GM23338 (cell line): ENCODE results near the gene CCDC24. TPM values are rescaled to one million over a fixed set of nuclear protein-coding genes. Genes with fewer than 3 reads are reported as not detected.

Source experiments
- ATAC-seq: fragments of 200-7000 bp; cut with Tn5 transposase; 3 replicates; pipeline ENCODE4 v1.9.1; 2020
- DNase-seq: peaks from one replicate; pipeline ENCODE4 v3.0.0-alpha.2; 2015; ENCODE audit warnings: low spot score
- H2AFZ ChIP-seq: fragments of 200-600 bp; sonication (generic); 2 replicates; pipeline ENCODE4 v1.8.0; 2016; ENCODE audit warnings: antibody characterized with exemption, mild to moderate bottlenecking, moderate library complexity
- H3F3A ChIP-seq: fragments of 200-600 bp; sonication (generic); replicated peaks from 2 replicates; pipeline ENCODE4 v1.8.0; 2017; ENCODE audit warnings: antibody characterized with exemption, mixed run types, low read depth
- H3K27ac ChIP-seq: fragments of 200-600 bp; sonication (generic); 2 replicates; pipeline ENCODE4 v1.6.1; 2016; ENCODE audit warnings: low read depth
- H3K27me3 ChIP-seq: fragments of 200-600 bp; sonication (generic); 2 replicates; pipeline ENCODE4 v1.8.0; 2016; ENCODE audit warnings: mild to moderate bottlenecking, mixed run types, moderate library complexity; ENCODE audit not compliant: insufficient read depth
- H3K36me3 ChIP-seq: fragments of 200-600 bp; sonication (generic); 2 replicates; pipeline ENCODE4 v1.8.0; 2016; ENCODE audit warnings: mild to moderate bottlenecking; ENCODE audit not compliant: insufficient read depth
- H3K4me1 ChIP-seq: fragments of 200-600 bp; sonication (generic); 2 replicates; pipeline ENCODE4 v1.8.0; 2016; ENCODE audit warnings: mild to moderate bottlenecking, moderate library complexity; ENCODE audit not compliant: insufficient read depth
- H3K4me2 ChIP-seq: fragments of 200-600 bp; sonication (generic); 2 replicates; pipeline ENCODE4 v1.7.1; 2017; ENCODE audit warnings: mixed run types
- H3K4me3 ChIP-seq: fragments of 200-600 bp; sonication (generic); 2 replicates; pipeline ENCODE4 v1.6.1; 2016; ENCODE audit warnings: mixed run types
- H3K79me2 ChIP-seq: fragments of 200-600 bp; sonication (generic); replicated peaks from 2 replicates; pipeline ENCODE4 v1.8.0; 2017; ENCODE audit warnings: mild to moderate bottlenecking; ENCODE audit not compliant: insufficient read depth
- H3K9me2 ChIP-seq: fragments of 200-600 bp; sonication (generic); 2 replicates; pipeline ENCODE4 v1.8.0; 2017; ENCODE audit not compliant: insufficient read depth
- H4K20me1 ChIP-seq: fragments of 200-600 bp; sonication (generic); replicated peaks from 2 replicates; pipeline ENCODE4 v1.8.0; 2017; ENCODE audit warnings: mild to moderate bottlenecking; ENCODE audit not compliant: insufficient read depth
- H3K27ac Mint-ChIP-seq: 2 replicates; pipeline ENCODE4 v1.8.0; 2020; ENCODE audit warnings: inconsistent platforms, mild to moderate bottlenecking, moderate library complexity, mixed read lengths
- H3K27me3 Mint-ChIP-seq: 3 replicates; pipeline ENCODE4 v1.8.0; 2022; ENCODE audit warnings: low read depth, mild to moderate bottlenecking, moderate library complexity, mixed read lengths, inconsistent platforms; ENCODE audit not compliant: insufficient read depth, poor library complexity
- H3K36me3 Mint-ChIP-seq: 3 replicates; pipeline ENCODE4 v1.8.0; 2021; ENCODE audit warnings: low read depth, mild to moderate bottlenecking, inconsistent platforms, moderate library complexity, mixed read lengths
- H3K4me1 Mint-ChIP-seq: 3 replicates; pipeline ENCODE4 v1.8.0; 2020; ENCODE audit warnings: mild to moderate bottlenecking, inconsistent platforms, mixed read lengths
- H3K4me3 Mint-ChIP-seq: 3 replicates; pipeline ENCODE4 v1.8.0; 2021; ENCODE audit warnings: moderate library complexity, mild to moderate bottlenecking, inconsistent platforms, mixed read lengths
- H3K9me3 Mint-ChIP-seq: 3 replicates; pipeline ENCODE4 v1.8.0; 2020; ENCODE audit warnings: moderate library complexity, mild to moderate bottlenecking, inconsistent platforms, mixed read lengths
- CREB1 ChIP-seq: fragments of 250-450 bp; sonication (Bioruptor Pico); IDR thresholded peaks from 2 replicates; pipeline ENCODE4 v1.5.0; 2020; ENCODE audit warnings: low read depth, mild to moderate bottlenecking, moderate library complexity
- EZH2 ChIP-seq: fragments of 200-600 bp; sonication (generic); IDR thresholded peaks from one replicate; pipeline ENCODE4 v1.8.0; 2017; ENCODE audit warnings: antibody characterized with exemption, mild to moderate bottlenecking, low read depth; ENCODE audit not compliant: unreplicated experiment
- EZH2phosphoT487 ChIP-seq: fragments of 200-600 bp; sonication (generic); IDR thresholded peaks from one replicate; pipeline ENCODE4 v1.8.1; 2018; ENCODE audit warnings: antibody characterized with exemption; ENCODE audit not compliant: unreplicated experiment
- JUNB ChIP-seq: IDR thresholded peaks from one replicate; pipeline ENCODE4 v1.6.1; 2016; ENCODE audit warnings: antibody characterized with exemption; ENCODE audit not compliant: unreplicated experiment
- NANOG ChIP-seq: IDR thresholded peaks from 2 replicates; pipeline ENCODE4 v1.6.1; 2016; ENCODE audit warnings: antibody characterized with exemption, borderline replicate concordance
- POLR2AphosphoS5 ChIP-seq: IDR thresholded peaks from 2 replicates; pipeline ENCODE4 v1.6.1; 2016; ENCODE audit warnings: antibody characterized with exemption, low read depth
- ZNF114 ChIP-seq: fragments of 250-450 bp; sonication (Bioruptor Pico); IDR thresholded peaks from 2 replicates; pipeline ENCODE4 v1.5.0; 2020; ENCODE audit warnings: mild to moderate bottlenecking, moderate library complexity
- polyA plus RNA-seq: library from polyadenylated mRNA; unstranded; fragments of >200 nt; fragmentation: Nextera tagmentation; extraction: Ambion mirVana; gene quantifications from 2 replicates; pipeline ENCODE4 v1.2.1, GENCODE V29; 2016
- total RNA-seq: library from RNA; depleted of rRNA; stranded (reverse); fragments of >200 nt; shearing (Covaris generic); gene quantifications from 2 replicates; pipeline ENCODE4 v1.2.3, GENCODE V29; 2014
- TF ChIP-seq, protein P1 (sequence below): IDR thresholded peaks from one replicate; pipeline ENCODE4 v1.6.1; 2018; ENCODE audit warnings: antibody characterized with exemption; ENCODE audit not compliant: unreplicated experiment
- TF ChIP-seq, protein P2 (sequence below): IDR thresholded peaks from 2 replicates; pipeline ENCODE4 v1.6.1; 2016; ENCODE audit warnings: antibody characterized with exemption
- TF ChIP-seq, protein P3 (sequence below): fragments of 250-450 bp; sonication (Bioruptor Pico); IDR thresholded peaks from 2 replicates; pipeline ENCODE4 v1.5.0; 2020; ENCODE audit warnings: mild to moderate bottlenecking, moderate library complexity

The CCDC24 gene
- total and polyA plus RNA-seq, 2 experiments from 2014 or later: 8.3 to 17.2 TPM

DNA sequence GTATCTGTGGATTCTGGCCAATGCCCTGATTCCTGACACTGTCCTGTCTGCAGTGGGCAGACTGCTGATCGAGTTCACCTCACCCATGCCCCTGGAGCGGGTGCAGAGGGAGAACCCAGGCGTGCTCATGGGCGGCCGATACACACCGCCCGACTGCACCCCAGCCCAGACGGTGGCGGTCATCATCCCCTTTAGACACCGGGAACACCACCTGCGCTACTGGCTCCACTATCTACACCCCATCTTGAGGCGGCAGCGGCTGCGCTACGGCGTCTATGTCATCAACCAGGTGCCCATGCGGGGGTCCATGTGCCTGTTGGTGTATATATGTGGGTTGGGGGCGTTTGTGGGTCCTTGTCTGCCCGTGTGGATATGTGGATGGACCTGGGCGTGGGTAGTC lies 9.8 kb upstream of the CCDC24 start:
- H3K36me3 ChIP-seq: 0 out of 2 replicates have a peak, but pooled peaks cover 7% of the 10 kb centered on the region
- no peak overlapping the region for H3K4me3 ChIP-seq
- no peaks in the 10 kb centered on the region for H3K27me3 ChIP-seq
- H3K27ac Mint-ChIP-seq: no peak overlapping the region
- no peak overlapping the region for H3K27ac ChIP-seq
- no peak for TF ChIP-seq POLR2AphosphoS5
- TF ChIP-seq JUNB: no peak
- TF ChIP-seq, protein P1, sequence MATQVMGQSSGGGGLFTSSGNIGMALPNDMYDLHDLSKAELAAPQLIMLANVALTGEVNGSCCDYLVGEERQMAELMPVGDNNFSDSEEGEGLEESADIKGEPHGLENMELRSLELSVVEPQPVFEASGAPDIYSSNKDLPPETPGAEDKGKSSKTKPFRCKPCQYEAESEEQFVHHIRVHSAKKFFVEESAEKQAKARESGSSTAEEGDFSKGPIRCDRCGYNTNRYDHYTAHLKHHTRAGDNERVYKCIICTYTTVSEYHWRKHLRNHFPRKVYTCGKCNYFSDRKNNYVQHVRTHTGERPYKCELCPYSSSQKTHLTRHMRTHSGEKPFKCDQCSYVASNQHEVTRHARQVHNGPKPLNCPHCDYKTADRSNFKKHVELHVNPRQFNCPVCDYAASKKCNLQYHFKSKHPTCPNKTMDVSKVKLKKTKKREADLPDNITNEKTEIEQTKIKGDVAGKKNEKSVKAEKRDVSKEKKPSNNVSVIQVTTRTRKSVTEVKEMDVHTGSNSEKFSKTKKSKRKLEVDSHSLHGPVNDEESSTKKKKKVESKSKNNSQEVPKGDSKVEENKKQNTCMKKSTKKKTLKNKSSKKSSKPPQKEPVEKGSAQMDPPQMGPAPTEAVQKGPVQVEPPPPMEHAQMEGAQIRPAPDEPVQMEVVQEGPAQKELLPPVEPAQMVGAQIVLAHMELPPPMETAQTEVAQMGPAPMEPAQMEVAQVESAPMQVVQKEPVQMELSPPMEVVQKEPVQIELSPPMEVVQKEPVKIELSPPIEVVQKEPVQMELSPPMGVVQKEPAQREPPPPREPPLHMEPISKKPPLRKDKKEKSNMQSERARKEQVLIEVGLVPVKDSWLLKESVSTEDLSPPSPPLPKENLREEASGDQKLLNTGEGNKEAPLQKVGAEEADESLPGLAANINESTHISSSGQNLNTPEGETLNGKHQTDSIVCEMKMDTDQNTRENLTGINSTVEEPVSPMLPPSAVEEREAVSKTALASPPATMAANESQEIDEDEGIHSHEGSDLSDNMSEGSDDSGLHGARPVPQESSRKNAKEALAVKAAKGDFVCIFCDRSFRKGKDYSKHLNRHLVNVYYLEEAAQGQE: no peak
- no peak for TF ChIP-seq EZH2phosphoT487
- TF ChIP-seq NANOG: no peak
- TF ChIP-seq CREB1: no peak
- TF ChIP-seq ZNF114: no peak
- peaks cover 10% of the 10 kb centered on the region; the same call in 1 of the 2 replicates for H3K4me1 ChIP-seq
- no peak for DNase-seq
- H3F3A ChIP-seq: peaks cover 20% of the 10 kb centered on the region; the same call in 1 of the 2 replicates
- no peak overlapping the region for H2AFZ ChIP-seq
- H3K4me1 Mint-ChIP-seq: peaks cover 31% of the 10 kb centered on the region
- no peak overlapping the region for H3K4me3 Mint-ChIP-seq
- H3K79me2 ChIP-seq: peaks cover 8% of the 10 kb centered on the region
- no peak for ATAC-seq
- peaks cover 7% of the 10 kb centered on the region for H4K20me1 ChIP-seq
- peaks cover 30% of the 10 kb centered on the region for H3K27me3 Mint-ChIP-seq
- H3K4me2 ChIP-seq: no peak overlapping the region
- H3K9me3 Mint-ChIP-seq: no peaks in the 10 kb centered on the region
- no peaks in the 10 kb centered on the region for H3K9me2 ChIP-seq
- peaks cover 54% of the 10 kb centered on the region for H3K36me3 Mint-ChIP-seq

DNA sequence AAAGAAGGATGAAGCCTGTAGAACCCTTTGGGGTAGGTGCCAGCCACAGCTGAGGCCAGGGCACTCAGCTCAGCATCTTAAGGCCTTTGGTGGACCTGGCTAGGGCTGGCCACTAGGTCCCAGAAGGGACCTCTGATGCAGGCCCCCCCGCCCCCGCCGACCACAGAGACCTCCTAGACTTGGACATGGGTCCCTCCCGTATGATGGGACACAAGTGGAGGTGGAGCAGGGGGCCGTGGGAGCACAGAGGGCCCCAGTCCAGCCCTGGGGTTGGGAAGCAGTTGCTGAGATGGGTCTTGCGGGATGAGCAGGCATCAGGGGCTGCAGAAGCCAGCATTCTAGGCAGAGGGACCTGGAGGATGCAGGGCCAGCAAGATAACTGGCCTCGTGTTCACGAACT lies 9.2 kb upstream of the CCDC24 start:
- Histone ChIP-seq H3F3A (peaks cover 19% of the 10 kb centered on the region; the same call in 1 of the 2 replicates), H3K27ac (no peak overlapping the region), H3K4me3 (no peak overlapping the region), H3K9me2 (no peaks in the 10 kb centered on the region), H4K20me1 (peaks cover 5% of the 10 kb centered on the region), H2AFZ (no peak overlapping the region), H3K36me3 (0 out of 2 replicates have a peak, but pooled peaks cover 2% of the 10 kb centered on the region), H3K4me1 (peaks cover 10% of the 10 kb centered on the region; the same call in 1 of the 2 replicates), H3K4me2 (no peak overlapping the region), H3K27me3 (no peaks in the 10 kb centered on the region), H3K79me2 (peaks cover 8% of the 10 kb centered on the region; the same call in 1 of the 2 replicates)
- Mint-ChIP-seq H3K4me1 (peaks cover 25% of the 10 kb centered on the region), H3K36me3 (peaks cover 48% of the 10 kb centered on the region), H3K9me3 (no peaks in the 10 kb centered on the region), H3K27ac (no peak overlapping the region), H3K27me3 (peaks cover 30% of the 10 kb centered on the region), H3K4me3 (no peak overlapping the region; the same call in 2 of the 3 replicates)
- ATAC-seq (no peak), DNase-seq (no peak)
- TF ChIP-seq EZH2 (no peak), ZNF114 (no peak)
- TF ChIP-seq, protein P2, sequence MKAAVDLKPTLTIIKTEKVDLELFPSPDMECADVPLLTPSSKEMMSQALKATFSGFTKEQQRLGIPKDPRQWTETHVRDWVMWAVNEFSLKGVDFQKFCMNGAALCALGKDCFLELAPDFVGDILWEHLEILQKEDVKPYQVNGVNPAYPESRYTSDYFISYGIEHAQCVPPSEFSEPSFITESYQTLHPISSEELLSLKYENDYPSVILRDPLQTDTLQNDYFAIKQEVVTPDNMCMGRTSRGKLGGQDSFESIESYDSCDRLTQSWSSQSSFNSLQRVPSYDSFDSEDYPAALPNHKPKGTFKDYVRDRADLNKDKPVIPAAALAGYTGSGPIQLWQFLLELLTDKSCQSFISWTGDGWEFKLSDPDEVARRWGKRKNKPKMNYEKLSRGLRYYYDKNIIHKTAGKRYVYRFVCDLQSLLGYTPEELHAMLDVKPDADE: no peak
- TF ChIP-seq, protein P3, sequence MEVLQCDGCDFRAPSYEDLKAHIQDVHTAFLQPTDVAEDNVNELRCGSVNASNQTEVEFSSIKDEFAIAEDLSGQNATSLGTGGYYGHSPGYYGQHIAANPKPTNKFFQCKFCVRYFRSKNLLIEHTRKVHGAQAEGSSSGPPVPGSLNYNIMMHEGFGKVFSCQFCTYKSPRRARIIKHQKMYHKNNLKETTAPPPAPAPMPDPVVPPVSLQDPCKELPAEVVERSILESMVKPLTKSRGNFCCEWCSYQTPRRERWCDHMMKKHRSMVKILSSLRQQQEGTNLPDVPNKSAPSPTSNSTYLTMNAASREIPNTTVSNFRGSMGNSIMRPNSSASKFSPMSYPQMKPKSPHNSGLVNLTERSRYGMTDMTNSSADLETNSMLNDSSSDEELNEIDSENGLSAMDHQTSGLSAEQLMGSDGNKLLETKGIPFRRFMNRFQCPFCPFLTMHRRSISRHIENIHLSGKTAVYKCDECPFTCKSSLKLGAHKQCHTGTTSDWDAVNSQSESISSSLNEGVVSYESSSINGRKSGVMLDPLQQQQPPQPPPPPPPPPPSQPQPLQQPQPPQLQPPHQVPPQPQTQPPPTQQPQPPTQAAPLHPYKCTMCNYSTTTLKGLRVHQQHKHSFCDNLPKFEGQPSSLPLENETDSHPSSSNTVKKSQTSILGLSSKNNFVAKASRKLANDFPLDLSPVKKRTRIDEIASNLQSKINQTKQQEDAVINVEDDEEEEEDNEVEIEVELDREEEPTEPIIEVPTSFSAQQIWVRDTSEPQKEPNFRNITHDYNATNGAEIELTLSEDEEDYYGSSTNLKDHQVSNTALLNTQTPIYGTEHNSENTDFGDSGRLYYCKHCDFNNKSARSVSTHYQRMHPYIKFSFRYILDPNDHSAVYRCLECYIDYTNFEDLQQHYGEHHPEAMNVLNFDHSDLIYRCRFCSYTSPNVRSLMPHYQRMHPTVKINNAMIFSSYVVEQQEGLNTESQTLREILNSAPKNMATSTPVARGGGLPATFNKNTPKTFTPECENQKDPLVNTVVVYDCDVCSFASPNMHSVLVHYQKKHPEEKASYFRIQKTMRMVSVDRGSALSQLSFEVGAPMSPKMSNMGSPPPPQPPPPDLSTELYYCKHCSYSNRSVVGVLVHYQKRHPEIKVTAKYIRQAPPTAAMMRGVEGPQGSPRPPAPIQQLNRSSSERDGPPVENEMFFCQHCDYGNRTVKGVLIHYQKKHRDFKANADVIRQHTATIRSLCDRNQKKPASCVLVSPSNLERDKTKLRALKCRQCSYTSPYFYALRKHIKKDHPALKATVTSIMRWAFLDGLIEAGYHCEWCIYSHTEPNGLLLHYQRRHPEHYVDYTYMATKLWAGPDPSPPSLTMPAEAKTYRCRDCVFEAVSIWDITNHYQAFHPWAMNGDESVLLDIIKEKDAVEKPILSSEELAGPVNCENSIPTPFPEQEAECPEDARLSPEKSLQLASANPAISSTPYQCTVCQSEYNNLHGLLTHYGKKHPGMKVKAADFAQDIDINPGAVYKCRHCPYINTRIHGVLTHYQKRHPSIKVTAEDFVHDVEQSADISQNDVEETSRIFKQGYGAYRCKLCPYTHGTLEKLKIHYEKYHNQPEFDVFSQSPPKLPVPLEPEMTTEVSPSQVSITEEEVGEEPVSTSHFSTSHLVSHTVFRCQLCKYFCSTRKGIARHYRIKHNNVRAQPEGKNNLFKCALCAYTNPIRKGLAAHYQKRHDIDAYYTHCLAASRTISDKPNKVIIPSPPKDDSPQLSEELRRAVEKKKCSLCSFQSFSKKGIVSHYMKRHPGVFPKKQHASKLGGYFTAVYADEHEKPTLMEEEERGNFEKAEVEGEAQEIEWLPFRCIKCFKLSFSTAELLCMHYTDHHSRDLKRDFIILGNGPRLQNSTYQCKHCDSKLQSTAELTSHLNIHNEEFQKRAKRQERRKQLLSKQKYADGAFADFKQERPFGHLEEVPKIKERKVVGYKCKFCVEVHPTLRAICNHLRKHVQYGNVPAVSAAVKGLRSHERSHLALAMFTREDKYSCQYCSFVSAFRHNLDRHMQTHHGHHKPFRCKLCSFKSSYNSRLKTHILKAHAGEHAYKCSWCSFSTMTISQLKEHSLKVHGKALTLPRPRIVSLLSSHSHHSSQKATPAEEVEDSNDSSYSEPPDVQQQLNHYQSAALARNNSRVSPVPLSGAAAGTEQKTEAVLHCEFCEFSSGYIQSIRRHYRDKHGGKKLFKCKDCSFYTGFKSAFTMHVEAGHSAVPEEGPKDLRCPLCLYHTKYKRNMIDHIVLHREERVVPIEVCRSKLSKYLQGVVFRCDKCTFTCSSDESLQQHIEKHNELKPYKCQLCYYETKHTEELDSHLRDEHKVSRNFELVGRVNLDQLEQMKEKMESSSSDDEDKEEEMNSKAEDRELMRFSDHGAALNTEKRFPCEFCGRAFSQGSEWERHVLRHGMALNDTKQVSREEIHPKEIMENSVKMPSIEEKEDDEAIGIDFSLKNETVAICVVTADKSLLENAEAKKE: no peak
